HG03378 (cell line): ENCODE results near the gene TOB1.

ENCODE experiments used
- ATAC-seq: cut with Tn5 transposase; IDR thresholded peaks from one replicate; pipeline ENCODE4 v1.9.1; 2021; ENCODE audit warnings: mild to moderate bottlenecking, moderate library complexity; ENCODE audit not compliant: unreplicated experiment

Gene TOB1, protein sequence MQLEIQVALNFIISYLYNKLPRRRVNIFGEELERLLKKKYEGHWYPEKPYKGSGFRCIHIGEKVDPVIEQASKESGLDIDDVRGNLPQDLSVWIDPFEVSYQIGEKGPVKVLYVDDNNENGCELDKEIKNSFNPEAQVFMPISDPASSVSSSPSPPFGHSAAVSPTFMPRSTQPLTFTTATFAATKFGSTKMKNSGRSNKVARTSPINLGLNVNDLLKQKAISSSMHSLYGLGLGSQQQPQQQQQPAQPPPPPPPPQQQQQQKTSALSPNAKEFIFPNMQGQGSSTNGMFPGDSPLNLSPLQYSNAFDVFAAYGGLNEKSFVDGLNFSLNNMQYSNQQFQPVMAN

DNA sequence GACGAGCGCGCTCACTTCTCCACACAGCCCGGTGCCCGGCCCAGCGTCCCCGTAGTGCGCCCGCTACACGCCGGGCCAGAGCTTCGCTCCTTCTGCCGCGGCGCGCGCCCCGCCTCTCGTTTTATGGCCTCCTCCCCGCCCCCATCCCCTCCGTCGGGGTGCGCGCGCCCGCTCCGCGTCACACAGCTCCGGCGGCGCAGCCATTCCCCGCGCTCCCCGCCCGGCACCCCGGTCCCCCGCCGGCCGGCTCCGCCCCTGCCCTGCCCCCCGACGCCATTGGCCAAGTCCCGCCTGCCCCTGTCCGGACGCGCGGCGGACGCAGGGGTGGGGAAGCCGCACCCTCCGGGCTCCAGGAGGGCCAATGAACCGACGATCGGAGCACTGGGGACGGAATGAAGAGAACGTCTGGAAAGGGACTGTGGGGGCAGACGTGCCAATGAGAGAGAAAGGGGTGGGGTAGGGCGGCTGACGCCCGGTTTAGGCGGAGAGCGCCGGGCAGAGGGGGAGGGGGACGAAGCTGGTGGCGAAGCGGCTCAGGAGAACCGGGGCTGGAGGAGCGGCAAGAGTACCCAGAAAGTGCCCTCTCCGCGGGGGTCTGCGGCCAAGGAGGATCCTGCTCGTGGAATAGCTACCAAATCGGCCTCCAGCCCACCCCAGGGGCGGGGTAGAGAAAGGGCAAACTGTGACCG, at the start of gene TOB1:
Gene TOB1 (minus strand): TSS at position 94 of the 689 bp plus-strand sequence. CDS start 2,337 bp downstream, outside the sequence.
- peak; percentile 56 for ATAC-seq

- ATAC-seq = no peak
Measured at GRCh38 chr17:50914505-50915063, 48.4 kb upstream of the TOB1 start.

- no peak for ATAC-seq
Measured at GRCh38 chr17:50913120-50913519, 47.0 kb upstream of the TOB1 start.

DNA sequence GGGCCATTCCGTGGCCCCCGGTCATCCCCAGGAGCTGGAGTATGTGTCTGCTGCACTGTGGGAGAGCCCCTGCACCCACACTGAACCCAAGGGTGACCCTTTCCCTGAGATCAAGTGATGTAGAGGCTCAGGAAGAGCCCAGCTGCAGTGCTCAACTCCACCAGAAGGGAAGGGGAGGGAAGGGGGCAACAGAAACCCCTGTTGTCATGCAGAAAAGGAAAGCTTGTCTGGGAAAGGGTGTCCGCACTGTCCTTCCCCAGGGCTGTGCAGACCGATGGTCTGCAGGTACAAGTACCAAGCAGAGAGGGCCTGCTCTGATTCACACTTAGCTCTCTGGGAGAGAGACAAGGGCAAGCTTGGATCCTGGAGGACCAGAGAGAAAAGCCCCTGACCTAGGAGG, 45.7 kb upstream of the TOB1 start:
- ATAC-seq = no peak

DNA sequence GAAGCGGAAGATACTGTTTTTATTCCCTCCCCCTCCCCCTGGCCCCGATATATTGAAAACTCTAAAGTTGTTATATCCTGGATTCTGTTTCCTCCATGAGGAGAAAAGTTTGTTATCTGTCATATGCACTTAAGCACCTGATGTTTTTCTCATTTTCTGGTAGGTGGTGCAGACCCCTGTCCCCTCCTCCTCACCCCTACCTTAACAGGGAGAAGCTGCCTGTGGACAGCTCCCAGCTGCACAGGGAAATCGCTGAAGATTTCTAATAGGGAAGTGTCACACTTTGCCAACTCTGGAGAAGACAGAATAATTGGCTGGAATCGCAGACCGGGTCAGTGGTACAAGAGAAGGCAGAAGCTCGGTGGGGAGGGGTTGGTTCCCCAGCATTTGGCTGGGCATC, 45.3 kb upstream of the TOB1 start:
- no peak for ATAC-seq

DNA sequence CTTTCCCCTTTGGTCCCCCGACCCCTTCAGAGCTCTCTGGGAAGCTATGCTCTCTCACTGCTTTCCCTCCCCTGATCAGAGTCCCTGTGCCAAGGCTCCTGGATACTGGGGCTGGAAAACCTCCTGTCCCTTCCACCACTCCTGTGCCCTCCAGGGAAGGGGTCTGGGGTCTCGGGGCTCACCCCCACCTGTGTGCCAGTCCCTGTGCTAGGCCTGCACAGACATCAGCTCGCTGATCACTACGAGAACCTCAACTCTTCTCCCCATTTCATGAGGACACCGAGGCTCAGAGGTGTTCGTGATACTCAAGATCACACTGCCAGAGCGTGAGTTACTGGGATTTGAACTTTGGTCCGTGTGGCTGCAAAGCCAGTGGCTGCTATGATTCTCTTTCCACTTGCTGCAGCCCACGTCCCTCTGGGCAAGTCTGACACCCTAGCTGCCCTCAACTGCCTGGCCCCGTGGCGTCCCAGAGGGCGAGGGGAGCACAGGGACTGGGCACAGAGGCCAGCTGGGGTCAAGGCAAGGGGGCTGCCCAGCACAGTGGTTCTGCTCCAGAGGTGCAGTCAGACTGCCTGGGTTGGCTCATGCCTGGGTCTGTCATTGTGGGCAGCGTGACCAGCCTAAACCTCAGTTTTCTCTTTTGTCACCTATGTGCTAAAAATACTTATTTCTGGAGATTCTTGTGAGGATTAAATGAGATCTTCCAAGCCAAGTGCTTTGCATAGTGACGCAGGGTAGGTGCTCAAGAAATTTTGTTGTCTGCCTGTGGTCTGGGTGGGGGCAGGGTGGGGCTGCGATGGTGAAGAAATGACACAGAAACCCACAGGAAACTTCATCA, 43.8 kb upstream of the TOB1 start:
- ATAC-seq = no peak

DNA sequence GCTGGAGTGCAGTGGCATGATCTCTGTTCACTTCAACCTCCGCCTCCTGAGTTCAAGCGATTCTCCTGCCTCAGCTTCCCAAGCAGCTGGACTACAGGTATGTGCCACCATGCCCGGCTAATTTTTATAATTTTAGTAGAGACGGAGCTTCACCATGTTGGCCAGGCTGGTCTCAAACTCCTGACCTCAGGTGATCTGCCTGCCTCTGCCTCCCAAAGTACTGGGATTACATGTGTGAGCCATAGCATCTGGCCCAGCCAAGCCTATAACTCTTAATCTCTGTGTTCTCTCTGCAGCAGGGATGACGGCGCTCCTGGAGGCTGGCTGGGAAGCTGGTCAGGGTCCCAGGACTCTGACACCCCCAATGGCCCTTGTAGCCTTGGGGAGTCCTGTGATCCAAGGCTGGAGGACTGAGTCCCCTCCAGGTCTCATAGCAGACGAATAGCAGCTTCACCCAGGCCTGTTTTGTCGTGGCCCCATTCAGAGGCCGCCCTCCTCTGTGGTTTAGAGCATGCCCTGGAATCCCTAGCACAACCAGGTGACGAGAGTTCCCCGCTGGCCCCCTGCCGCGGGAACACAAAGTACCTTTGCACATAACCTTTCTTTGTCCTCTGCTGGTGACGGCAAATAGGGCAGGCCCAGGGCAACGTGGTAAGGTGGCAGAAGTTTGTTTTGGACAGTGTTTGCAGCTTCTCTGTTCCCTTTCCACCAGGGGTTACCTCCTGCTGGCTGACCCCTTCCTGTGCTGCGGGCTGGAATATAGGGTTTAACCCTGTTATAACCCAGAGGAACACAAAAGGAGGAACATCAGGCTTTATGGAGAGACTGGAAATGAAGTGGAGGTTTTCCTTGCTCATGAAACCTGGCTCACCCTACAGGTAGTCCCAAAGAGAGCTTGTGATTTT, 43.0 kb upstream of the TOB1 start:
- no peak for ATAC-seq

DNA sequence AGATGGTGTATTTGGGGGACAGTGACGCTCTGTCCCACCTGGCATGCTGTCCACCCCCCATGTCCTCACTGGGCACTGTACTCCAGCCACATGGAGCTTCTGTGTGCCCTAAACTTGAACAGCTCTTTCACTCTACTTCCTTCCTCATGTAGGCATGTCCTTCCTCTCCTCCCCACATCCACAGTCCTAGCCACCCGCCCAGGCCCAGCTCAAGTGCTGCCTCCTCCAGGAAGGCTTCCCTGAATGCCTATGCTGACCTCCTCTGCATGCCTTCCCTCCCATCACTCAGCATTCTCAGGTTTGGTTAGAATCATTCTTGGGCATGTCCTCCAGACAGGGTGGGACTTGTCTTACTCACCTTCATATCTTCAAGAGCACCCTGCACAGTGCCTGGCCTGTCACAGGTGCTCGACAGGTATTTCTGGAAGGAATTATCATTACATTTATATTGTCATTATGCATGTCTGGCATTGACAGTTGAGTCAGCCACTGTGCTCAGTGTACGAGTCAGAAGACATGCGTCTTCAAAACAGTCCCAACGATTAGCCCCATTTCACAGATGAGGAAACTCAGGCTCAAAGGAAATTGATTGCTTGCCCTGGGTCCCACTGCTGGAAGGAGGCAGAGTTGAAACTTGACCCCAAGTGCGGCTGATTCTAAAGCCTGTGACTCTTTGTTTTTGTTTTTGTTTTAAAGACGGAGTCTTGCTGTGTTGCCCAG, 42.1 kb upstream of the TOB1 start:
- no peak for ATAC-seq

DNA sequence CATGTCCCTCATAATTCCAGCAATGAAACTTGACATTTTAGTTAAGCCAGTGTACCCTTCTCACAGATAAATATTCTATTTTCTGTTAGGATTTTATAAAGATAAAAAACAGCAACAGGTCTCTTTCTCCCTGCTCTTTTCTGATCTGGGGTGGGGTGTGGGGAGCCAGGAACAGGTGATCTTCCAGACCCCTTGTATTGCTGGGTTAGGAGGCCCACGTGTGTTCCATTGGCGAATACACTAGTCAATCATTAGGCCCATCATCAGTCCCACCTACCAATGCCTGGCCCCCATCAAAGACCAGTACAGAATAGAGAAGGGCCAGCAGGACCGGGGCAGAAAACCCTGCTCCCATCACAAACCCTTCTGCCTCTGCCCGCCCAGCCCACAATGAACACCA, 40.3 kb upstream of the TOB1 start:
- ATAC-seq = no peak

DNA sequence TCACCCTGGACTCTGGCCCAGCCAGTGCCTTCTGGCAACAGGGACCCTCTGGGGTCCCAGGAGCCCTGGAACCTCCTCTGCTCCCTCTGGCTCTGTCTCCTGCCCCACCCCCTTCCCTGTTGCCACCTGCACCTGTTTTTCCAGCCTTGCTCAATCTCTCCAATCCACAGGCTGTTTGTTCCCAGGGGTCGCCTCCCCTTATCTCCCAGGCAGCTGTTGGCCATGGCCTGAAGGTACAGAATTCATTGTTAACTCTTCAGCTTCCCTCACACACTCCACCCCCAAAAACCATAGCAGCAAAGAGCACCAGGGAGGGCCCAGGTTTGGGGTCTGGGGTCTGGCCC, 39.3 kb upstream of the TOB1 start:
- no peak for ATAC-seq

DNA sequence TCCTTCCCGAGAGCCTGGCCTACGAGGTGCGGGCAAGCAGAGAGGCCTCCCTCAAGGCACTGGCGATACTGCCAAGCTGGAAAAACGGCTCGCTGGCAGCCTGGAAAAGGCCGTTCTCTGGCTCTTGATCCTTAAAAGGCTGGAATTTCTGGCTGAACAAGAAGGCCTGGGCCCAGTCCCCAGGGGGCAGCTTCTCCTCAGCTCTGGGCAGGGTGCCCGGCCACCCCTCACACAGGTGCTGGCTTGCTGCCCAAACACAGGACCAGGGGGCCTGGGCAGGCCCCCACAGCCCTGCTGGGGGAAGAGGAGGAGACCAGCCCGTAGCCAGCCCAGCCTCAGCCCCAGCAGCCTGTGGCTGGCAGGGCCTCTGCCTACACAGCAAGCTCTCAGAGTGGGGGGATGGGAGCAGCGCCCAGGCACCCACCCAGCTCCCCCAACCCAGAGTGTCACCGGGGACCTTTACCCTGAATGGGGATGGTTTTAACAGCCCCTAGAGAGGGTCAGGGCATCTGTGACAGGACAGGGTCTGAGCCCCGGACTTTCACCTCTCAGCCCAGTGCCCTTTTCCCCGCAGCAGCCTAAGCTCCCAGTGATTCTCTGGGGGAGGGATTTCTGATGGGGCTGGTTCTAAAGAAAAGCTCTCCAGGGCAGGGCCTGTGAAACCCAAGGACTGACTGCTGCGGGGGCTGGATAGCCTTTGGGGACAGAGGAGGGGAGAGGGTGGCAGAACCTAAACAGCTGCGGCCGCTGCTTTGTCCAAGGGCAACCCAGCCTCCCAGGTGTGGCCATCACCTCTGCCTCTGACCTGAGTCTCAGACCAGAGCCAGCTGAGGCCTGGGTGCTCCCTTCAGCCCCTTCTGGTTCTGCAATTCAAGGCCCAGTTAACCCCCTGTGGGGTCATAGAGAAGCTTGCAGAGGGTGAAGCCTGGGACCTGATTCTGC, 38.6 kb upstream of the TOB1 start:
- ATAC-seq = no peak

GRCh38 chr17:50903604-50904517, 37.7 kb upstream of the TOB1 start:
- no peak for ATAC-seq

GRCh38 chr17:50902372-50903353, 36.5 kb upstream of the TOB1 start:
- ATAC-seq = no peak

DNA sequence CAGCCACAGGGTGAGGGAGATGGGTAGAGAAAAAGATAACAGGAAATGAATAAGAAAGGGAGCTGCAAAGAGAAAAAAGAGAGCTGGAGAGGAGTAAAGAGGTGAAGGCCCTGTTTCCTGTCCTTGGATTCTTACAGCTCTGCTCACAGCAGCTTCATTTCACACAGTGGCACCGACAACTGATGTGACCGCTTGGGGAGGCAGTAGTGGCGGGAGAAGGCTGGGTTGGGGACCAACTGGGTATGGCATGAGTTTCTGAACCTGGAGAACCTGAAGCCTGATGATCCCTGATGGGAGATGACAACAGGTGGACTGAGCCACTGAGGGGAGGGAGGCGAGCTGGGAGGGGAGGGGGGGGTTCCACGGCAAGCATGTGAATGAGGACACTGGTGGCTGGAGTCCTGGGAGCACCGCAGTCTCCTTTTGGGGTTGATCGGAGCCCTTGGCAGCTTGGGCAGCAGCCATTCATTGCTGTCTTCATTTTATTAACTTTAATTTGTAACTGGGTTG, 34.3 kb upstream of the TOB1 start:
- ATAC-seq = no peak

DNA sequence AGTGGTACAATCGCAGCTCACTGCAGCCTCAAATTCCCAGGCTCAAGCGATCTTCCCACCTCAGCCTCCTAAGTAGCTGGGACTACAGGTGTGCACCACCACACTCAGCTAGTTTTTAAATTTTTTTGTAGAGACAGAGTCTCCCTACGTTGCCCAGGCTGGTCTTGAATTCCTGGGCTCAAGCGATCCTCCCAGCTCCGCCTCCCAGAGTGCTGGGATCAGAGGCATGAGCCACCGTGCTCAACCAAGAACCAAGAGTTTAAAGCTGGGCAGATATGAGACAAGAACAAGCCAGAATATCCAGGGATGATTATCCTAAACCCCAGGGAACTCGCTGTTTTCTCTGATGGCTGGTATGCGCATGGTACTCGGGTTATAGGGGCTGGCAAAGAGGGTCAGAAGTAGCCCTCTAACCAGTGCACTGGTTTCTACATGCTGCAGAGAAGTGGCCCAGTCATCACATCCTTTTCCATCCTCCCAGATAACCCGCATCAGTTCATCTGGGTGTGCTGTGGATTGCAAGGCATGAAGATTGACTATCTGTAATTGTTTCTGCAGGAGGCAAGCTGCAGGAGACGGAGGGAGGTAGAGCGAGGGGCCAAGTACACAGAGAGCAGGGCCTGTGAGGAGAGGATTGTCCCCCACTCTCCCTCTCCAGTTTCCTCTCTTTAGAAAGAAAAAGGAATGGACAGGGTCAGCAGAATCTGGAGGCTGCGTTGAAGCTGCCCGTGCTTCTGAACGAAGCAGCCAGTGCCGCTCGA, 33.6 kb upstream of the TOB1 start:
- ATAC-seq = no peak
